Tibial nerve (tissue), 3 donors: ENCODE results near the gene XYLT1.

Experiments used
- POLR2A ChIP-seq, 2 donors: fragments of 450-650 bp; IDR thresholded peaks; one replicate each; pipeline ENCODE4 v1.6.1; 2017; ENCODE audit warnings: antibody characterized with exemption in 2 of 2, mild to moderate bottlenecking in 2 of 2, moderate library complexity in 2 of 2
- TF ChIP-seq, protein P1 (sequence below), 5 experiments: fragments of 200-600 bp in 3 of 5; fragments of 450-650 bp in 2 of 5; sonication (generic) in 3 of 5; IDR thresholded peaks; one replicate each; pipeline ENCODE4 v1.5.1; 2016 to 2019; ENCODE audit warnings: antibody characterized with exemption in 5 of 5, mild to moderate bottlenecking in 3 of 5, moderate library complexity in 2 of 5

GRCh38 chr16:17338244-17338643 is 132.5 kb downstream of the XYLT1 start:
- TF ChIP-seq, protein P1, sequence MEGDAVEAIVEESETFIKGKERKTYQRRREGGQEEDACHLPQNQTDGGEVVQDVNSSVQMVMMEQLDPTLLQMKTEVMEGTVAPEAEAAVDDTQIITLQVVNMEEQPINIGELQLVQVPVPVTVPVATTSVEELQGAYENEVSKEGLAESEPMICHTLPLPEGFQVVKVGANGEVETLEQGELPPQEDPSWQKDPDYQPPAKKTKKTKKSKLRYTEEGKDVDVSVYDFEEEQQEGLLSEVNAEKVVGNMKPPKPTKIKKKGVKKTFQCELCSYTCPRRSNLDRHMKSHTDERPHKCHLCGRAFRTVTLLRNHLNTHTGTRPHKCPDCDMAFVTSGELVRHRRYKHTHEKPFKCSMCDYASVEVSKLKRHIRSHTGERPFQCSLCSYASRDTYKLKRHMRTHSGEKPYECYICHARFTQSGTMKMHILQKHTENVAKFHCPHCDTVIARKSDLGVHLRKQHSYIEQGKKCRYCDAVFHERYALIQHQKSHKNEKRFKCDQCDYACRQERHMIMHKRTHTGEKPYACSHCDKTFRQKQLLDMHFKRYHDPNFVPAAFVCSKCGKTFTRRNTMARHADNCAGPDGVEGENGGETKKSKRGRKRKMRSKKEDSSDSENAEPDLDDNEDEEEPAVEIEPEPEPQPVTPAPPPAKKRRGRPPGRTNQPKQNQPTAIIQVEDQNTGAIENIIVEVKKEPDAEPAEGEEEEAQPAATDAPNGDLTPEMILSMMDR (IDR thresholded peaks at IDR 0.05), result no peak
- no peak for TF ChIP-seq POLR2A (IDR thresholded peaks at IDR 0.05)
